GM21515 (cell line): Measurements from ENCODE around the gene ZNF783.

ENCODE experiments used
- ATAC-seq: cut with Tn5 transposase; IDR thresholded peaks from one replicate; pipeline ENCODE4 v1.9.1; 2021; ENCODE audit not compliant: unreplicated experiment

ZNF783 gene

DNA sequence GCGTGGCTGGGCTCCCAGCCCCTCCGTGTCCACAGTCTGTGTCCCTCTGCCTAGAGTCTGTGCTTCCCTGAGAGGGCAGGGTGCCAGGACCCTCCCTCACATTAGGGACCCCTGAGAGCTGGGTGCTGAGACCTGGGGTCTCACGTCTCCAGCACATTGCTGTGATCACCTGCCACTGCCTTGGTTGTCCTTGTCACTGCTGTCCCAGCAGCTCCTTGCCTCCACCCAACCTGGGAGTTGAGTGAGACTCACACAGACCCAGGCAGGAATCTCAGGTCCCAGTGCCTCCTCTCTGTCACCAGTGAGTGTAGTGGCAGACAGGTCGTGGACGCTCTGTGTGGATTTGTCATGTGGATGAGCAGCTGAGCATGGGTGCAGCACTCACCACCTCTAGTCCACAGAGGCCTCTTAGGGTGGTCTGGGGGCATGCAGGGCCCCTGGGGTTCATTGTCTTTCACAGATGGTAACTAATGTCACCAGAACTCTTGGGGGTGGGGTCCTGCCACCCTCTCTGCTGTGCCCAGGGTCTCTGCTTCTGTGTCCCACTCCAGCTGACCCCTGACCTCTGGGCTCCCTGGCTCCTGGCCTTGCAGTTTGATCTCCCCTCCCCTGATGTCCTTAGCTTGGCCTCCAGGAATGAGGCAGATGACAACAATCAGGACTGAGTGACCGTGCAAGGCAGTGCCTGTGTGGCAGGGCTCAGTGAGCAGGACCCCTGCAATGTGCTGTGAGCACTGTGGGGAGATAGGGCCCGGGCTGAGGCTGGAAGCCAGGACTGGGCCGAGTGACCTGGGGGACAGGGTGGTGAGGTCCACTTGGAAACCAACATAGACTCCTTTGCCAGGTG is 18.9 kb downstream of the ZNF783 start:
- no peak for ATAC-seq

DNA sequence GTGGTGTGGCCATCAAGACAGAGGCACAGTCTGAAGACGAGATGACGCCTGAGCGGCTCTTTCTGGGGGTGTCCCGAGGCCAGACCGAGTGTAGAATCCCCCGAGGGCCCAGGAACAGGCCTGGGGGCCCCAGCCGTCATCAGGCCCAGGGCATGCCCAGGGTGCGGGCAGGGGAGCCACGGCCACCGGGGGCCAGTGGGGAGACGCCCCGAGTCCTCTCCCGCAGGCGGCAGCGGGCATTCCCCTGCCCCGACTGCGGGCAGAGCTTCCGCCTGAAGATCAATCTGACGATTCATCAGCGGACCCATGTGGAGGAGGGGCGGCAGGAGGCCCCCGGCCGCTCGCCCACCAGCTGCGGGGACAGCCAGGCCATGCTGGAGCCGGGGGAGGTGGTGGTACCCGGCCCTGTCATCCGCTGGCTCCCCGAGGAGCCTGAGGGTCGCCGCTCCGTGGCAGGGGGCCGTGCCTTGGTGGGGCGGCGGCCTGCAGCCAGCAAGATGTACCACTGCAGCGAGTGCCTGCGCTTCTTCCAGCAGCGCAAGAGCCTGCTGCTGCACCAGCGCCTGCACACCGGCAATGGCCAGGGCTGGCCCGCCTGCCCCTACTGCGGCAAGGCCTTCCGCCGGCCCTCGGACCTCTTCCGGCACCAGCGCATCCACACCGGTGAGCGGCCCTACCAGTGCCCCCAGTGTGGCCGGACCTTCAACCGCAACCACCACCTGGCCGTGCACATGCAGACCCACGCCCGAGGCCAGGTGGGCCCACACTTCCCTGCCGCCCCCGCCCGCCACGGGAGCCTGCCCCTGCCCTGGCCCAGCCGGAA is 19.7 kb downstream of the ZNF783 start:
- ATAC-seq, result no peak

DNA sequence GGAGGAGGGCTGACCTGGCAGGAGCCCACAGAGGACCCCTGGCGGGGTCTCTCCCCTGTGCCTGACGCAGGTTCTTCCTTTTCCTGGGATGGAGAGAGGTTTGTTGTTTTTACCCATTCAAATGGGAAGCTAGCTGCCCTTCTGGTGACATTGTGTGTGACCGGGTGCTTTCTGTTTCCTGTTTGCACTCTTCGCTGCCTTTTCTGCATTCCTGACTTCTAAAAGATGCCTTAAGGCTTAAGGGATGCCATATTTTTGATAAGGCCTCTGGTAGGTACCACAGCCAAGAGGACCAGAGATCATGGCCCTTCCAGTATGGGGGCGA is 20.3 kb downstream of the ZNF783 start:
- ATAC-seq, result no peak

DNA sequence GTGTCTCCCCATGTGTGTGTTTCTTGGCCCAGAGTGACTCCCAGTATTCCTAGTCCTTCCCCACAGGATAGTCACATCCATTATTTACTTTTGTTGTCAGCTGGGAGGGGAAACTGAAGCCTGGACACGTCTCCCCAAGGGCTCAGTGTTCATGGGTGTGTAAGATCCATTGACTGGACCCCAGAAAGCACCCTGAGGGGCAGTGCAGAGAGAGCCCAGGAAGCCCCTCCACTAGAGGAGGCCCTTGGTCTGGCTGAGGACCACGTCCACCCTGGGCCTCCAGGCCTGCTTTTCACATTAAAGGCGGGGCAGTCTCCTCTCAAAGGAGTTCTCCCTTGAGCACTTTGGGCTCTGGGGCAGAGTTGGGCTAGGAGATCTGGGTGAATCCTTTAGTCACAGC is 21.3 kb downstream of the ZNF783 start:
- ATAC-seq, result no peak

DNA sequence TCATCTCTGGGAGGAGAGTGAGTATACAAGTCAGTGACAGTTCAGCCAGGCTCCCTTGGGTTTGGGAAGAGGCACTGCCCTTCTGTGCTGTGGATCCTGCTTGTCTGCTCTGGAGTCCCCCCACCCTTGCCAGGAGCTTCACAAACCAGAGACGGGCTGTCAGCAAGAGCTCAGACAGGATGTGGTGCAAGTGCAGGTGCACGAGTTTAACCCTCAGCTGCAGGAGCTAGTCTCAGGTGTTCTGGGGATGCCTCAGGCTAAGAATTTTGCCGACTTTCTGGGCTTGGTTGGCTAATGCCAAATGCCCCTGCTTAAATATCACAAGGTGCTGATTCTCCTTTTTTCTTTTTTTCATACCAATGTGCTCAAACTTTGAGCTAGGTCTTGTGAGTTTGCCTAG is 22.3 kb downstream of the ZNF783 start:
- ATAC-seq, result no peak

DNA sequence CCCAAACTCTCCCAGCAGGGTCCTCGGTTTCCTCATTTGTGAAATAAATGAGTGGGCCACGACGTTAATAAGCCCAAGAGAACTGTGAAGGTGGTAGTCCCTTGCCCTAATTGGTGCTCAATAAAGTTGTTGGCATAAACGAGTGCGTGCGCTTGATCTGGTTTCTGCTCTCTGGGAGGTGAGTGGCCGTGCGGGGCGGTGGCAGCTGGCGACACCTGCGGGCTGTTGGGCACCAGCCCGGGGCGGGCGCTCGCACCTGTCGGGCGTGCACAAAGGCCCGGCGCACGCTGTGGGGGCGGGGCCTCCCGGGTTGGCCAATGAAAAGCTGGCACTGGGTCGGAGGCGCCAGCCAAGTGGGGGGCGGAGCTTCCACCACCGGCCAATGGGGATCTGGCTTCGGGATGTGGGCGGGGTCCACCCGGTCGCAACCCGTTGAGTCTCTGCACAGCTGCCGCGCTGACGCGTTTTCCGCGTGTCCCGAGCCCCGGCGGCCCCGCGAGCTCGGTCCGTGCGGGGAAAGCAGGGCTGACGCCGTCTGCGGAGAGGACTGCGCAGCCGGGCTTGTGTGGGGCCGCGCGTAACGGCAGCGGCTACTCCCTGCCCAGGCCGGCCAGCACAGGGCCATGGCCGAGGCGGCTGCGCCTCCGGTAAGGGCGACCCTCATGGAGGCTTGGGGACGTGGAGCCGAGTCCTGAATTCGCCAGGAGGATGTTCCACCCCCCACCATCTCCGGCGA is 23.0 kb downstream of the ZNF783 start:
- peak; percentile 96 for ATAC-seq

DNA sequence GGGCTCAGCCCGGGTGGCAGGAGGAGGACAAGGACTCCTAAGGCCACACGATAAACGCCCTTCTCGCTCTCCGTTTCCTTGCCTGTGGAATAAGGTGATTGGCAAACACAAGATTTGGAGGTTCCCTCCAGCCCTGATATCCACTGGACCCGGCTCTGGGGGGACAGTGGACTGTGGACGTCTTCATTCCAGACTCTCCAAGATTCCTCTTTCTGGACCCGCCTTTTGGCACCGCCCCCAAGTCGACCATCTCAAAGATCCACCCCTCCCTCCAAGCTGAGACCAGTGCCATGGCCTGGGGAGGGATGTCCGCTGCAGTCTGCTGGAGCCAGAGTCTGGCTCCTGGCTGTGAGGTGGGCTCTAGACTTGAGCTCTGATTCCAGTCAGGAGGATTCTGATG is 23.6 kb downstream of the ZNF783 start:
- no peak for ATAC-seq

DNA sequence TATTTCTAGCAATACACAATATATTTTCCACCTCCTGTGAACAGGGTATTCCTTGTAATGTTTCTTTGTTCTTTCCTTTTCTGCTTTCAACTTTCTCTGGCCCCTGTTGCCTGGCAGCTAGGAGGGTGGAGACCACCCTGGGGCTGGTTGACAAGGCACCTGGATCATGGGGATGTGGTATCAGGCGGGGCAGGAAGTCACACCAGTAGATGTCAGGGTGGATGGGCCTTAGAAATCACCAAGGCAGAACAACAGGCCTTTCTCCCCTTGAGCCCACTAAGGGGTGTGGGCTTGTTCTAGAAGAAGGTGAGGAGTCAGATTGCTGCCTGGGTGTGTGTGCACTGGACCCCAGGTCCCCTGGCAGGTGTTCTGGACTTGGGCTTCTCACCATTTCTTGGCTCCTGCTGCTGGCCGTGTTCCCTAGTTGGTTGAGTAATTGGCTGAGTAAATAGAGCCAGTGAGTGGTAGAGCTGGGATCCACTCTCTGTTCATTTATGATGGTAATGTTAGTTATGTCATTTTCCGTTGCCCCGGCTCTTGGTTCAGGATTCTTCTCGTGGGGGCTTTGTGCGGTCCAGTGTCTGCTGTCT is 24.9 kb downstream of the ZNF783 start:
- no peak for ATAC-seq

DNA sequence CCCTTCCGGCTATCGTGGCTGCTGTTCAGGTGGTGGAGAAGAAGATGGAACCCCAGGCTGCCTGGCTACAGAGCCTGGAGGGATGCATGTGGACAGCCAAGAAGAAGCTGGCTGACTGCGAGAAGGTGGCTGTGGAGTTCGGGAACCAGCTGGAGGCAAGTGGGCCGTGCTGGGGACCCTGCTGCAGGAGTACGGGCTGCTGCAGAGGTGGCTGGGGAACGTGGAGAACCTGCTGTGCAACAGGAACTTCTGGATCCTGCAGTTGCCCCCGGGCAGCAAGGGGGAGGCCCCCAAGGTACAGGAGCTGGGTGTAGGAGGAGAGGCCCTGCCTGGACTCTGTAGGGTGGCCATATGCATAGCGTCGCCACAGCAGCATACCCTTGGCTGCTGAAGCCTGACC is 25.6 kb downstream of the ZNF783 start:
- ATAC-seq, result no peak

DNA sequence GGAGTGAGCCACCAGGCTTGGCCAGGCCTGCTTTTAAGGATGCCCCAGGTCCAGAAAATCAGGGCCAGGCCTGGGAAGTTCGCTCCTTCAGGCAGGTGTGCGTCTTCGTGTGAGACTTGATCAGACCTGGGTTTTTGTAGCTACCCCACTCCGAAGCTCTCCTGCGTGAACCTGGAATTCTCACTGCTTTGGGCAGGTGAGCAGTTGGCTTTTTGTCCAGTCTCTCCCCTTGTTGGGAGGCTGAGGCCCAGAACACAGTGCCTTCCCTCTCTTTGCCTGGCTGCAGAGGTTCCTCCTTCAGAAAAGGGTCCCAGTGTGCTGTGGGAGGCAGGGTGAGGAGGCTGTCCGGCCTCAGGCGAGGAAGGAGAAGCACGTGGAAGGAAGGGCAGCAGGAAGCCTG is 27.3 kb downstream of the ZNF783 start:
- ATAC-seq, result no peak

DNA sequence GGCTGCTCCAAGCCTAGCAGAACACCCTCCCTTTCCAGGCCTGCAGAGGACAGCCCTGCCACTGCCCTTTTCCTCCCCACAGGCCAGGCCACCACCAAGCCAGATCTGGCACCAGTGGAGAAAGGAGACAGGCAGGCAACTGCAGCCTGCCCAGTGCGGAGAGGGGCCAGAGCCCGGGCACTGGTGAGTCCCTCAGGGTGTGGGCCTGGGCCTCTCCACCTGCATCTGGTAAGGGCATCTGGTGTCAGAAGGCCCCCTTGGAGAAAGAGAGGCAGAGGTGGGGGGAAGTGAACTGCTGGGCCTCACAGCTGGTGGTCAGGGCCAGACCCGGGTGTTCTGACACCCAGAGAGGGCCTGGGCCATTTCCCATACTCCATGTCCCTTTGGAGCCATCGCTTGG is 27.9 kb downstream of the ZNF783 start:
- no peak for ATAC-seq

DNA sequence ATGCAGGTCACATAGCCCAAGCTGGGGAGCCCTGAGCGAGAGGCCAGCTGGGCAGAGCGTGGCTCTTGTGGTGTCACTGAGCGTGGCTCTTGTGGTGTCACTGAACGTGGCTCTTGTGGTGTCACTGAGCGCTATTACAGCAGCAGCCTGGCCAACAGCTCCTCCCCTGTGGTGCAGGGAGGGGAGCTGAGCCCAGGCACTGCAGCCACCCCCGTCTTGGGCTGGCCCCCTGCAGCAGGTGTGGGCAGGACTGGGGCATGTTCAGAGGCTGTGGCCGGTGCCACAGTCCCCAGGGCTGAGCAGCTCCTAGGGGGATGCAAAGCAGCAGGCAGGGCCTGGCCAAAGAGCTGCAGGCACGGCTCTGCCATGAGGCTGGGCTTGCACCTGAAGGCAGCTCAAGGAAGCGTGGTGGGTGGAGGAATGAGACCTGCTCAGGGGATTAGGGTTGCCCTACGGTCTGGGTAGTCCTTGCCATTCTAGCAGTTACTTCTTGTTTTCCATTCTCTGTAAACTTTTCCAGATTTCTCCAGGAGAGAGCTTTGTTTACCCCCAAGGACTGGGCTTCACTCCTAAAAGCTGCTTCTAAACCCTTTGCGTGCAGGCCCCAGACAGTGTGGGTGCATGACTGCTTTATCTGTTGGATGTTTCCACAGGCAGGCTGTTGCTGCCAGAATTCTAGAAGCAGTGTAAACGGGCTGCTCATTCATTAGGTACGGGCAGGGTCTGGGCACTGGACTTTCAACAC is 29.2 kb downstream of the ZNF783 start:
- ATAC-seq, result no peak

DNA sequence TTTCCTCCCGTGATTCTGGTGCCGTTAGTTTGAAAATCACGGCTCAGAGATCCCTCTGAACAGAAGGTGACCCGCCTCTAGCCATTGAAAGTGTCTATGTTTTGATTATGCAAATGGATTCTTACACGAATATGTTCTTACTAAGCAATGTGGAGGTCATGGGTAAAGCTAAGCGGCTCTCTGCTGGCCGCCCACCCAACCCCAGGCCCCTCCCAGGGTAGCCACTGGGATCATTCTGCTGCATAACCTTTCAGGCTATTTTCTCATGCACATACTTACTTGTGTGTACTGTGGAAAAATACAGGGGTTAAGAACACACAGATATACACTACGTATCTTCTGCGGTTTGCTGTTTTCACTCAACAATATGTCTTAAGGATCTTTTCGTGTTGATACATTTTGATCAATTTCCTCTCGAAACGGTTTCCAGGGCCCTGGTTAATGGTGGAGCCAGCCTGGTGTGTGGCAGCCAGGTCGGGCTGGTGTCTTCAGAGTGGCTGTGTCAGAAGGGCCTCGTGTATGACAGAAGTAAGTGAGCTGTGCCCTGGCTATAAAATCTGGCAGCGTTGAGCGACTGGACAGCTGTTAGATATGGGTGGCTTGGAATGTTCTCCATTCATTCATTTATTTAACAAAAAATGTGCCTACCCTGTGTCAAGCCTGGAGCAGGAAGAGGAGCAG is 29.9 kb downstream of the ZNF783 start:
- ATAC-seq, result no peak

DNA sequence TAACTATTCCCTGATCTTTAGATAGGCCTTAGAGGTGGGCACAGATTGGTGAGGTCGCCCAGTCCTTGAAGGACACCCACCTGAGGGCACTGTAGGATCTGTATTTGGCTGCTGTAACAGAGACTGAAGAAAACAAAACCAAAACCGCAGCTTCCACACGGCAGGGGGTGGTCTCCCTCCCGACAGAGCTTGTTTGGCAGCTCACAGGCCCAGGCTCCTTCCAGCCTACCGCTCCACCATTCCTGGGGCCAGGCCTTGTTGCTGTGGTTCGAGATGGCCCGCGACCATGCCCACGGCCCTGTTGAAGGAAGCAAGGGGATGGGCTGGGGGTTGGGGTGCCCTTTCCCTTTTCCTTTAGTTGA is 30.4 kb downstream of the ZNF783 start:
- no peak for ATAC-seq

DNA sequence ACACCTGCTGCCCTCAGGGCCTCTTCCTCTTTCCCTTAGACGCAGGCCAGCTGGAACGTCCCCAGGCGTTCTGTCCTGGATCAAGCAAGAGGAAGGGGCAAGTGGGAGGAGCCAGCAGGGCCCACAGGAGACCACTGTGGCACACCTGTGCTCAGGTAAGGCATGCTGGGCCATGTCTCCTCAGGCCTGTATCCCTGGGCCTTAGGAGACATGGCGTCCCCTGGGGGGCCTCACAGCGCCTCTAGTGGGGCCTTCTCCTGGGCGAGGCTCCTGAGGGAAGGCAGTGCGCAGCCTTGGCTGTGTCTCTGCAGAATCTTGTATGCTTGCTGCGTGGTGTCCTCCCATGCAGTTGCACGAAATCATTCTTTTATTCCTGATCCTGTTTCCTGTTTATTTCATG is 31.3 kb downstream of the ZNF783 start:
- no peak for ATAC-seq

DNA sequence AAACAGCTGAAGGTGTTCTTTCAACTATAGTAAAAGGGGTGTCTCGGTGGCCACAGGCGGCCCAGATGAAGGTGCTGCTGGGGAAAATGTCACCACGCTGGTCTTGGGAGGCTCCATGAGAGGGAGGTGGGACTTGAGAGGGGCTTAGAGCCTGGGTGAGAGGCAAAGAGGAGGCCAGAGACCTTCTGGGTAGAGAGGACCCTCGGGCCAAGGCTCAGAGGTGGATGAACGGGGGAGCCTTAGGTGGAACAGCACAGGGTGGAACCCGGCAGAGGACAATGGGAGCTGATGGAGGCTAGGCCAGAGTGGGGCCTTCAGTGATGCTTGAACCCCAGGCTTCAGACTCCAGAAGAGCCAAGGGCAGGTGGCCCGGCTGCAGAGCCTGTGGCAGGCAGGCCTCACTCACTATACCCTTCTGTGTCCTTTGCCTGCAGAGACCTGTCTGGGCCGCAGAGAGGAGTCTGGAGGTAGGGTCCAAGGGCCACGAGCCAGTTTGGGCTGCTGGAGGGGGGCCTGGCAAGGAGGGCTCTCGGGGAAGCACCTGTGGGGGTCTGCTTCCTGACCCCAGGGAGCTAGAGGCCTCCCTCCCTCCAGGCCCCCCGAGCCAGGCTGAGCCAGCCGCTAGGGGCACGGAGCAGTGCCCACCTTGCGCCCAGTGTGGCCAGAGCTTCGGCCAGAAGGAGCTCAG is 32.1 kb downstream of the ZNF783 start:
- ATAC-seq, result no peak

DNA sequence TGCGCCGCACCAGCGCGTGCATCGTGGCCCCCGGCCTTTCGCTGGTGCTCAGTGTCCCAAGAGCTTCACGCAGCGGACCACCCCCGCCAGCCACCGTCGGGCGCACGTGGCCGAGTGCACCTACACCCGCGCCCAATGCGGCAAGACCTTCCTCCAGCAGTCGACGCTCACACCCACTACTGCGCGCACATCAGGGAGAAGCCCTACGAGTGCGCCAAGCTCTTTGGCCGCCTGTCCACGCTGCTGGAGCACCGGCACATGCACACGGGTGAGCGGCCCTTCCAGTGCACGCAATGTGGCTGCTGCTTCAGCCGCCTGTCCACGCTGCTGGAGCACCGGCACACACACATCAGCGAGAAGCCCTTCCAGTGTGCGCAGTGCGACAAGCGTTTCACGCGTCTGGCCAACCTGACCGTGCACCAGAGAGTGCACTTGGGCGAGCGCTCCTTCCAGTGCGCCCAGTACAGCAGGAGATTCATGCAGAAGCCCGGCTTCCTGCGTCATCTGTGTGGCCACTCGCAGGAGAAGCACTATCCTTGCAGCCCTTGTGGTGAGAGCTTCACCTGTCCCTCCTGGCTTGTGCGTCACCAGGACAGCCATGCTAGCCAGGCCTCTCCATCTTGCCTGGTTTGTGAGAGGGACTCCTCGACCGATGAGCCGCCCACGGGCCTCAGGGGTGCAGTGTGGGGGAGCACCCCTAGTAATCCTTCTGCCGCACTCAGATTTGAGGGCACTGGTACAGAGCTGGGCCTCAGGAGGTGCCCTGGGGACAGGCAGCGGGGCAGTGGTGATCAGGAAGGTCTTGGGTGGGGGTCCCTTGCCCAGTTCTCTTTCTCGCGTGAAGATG is 32.9 kb downstream of the ZNF783 start:
- no peak for ATAC-seq

DNA sequence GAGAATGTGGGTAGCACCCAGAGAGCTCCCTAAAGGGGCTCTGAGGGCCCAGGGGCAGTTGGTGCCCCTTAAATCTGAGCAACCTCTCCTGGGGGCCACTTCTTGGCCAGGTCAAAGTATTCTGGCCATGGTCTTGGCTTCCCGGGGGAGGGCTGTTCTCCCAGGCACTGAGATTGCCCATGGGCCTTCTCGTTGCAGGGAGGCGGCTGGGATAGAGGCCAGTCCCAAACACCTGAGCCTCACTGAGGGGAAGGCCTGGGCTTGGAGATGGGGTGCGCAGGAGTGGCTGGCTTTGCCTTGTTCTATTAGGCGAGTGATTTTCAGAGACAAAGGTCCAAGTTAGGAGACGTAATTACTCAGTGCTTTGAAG is 33.5 kb downstream of the ZNF783 start:
- ATAC-seq, result no peak

DNA sequence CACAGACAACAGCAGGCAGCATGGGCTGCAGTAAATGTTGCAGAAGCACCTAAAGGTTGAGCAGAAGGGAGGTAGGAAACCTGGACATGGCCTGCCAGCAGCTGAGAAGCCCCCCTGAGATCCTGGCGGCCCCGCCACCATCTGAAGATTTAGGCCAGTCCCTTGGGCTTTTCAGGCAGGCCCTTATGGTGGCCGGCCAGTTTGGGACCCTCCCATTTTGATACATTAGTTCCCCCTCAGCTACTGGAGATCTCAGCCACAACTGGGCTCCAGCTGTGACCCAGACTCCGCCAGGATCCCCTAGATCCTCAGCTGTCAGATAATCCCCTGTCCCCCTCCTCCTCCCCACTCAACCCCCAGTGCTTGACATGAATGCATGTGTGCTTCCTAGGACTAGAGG is 34.4 kb downstream of the ZNF783 start:
- ATAC-seq, result no peak
